GM23338 (cell line): ENCODE measurements around the gene DNAJC6.

ENCODE experiments used
- CTCF ChIP-seq, 2 experiments: fragments of 200-600 bp in 1 of 2; sonication (generic) in 1 of 2; conservative IDR thresholded peaks; 2 replicates each; pipeline versions ENCODE4 v1.5.1 to v1.6.1; 2016 to 2017; ENCODE audit warnings: antibody characterized with exemption in 2 of 2, low read depth in 2 of 2, mild to moderate bottlenecking in 2 of 2, moderate library complexity in 1 of 2
- EZH2phosphoT487 ChIP-seq: fragments of 200-600 bp; sonication (generic); IDR thresholded peaks from one replicate; pipeline ENCODE4 v1.8.1; 2018; ENCODE audit warnings: antibody characterized with exemption; ENCODE audit not compliant: unreplicated experiment

- TF ChIP-seq CTCF (conservative IDR thresholded peaks at IDR 0.05; ENCODE audit: low read depth in 2 of 2) = no peak
- TF ChIP-seq EZH2phosphoT487 = no peak
These were observed 109.3 kb downstream of the DNAJC6 start for GRCh38 chr1:65418522-65419185.
